ENCODE data around the gene CRELD2.

- TF ChIP-seq TAF1 (IDR thresholded peaks at IDR 0.05; ENCODE audit: borderline replicate concordance, insufficient read depth, low read length) (no peak), POLR2AphosphoS5 (IDR thresholded peaks at IDR 0.05; ENCODE audit: low read depth, low read length) (no peak), SIN3A (IDR thresholded peaks at IDR 0.05; ENCODE audit: borderline replicate concordance, insufficient read depth, low read length) (no peak)
- TF ChIP-seq, protein P1, sequence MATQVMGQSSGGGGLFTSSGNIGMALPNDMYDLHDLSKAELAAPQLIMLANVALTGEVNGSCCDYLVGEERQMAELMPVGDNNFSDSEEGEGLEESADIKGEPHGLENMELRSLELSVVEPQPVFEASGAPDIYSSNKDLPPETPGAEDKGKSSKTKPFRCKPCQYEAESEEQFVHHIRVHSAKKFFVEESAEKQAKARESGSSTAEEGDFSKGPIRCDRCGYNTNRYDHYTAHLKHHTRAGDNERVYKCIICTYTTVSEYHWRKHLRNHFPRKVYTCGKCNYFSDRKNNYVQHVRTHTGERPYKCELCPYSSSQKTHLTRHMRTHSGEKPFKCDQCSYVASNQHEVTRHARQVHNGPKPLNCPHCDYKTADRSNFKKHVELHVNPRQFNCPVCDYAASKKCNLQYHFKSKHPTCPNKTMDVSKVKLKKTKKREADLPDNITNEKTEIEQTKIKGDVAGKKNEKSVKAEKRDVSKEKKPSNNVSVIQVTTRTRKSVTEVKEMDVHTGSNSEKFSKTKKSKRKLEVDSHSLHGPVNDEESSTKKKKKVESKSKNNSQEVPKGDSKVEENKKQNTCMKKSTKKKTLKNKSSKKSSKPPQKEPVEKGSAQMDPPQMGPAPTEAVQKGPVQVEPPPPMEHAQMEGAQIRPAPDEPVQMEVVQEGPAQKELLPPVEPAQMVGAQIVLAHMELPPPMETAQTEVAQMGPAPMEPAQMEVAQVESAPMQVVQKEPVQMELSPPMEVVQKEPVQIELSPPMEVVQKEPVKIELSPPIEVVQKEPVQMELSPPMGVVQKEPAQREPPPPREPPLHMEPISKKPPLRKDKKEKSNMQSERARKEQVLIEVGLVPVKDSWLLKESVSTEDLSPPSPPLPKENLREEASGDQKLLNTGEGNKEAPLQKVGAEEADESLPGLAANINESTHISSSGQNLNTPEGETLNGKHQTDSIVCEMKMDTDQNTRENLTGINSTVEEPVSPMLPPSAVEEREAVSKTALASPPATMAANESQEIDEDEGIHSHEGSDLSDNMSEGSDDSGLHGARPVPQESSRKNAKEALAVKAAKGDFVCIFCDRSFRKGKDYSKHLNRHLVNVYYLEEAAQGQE (IDR thresholded peaks at IDR 0.05; ENCODE audit: insufficient read depth in 1 of 2, low read depth in 2 of 2, low read length in 2 of 2): no peak
Measured at GRCh38 chr22:49975543-49976389, 57.3 kb downstream of the CRELD2 start.

All from PFSK-1 (cell line).